K562 (cell line): Measurements from ENCODE around the gene ANKRD13D. TPM values are rescaled to one million over a fixed set of nuclear protein-coding genes. Genes with fewer than 3 reads are reported as not detected.

ENCODE experiments used
- ATAC-seq: fragments of 200-7000 bp; cut with Tn5 transposase; 3 replicates; pipeline ENCODE4 v1.9.1; 2020; ENCODE audit warnings: moderate library complexity
- BruUV-seq: library from RNA; stranded (reverse); fragments of 400-500 nt; replicated peaks from 2 replicates; lab custom pipeline; 2021; lab: Mats Ljungman, UMichigan
- CTCF ChIA-PET: fragments of 300-600 bp; formaldehyde crosslinking; extraction: SDS; loops from one replicate; lab custom pipeline; 2021; ENCODE audit warnings: low intra/inter-chr PET ratio; lab: Yijun Ruan, JAX
- POLR2A ChIA-PET: fragments of 300-600, 350-650 bp; sonication (Branson Sonifier 250); formaldehyde crosslinking; extraction: SDS; loops from one replicate; lab custom pipeline; 2021; ENCODE audit warnings: antibody characterized with exemption, inconsistent platforms; lab: Yijun Ruan, JAX
- DNase-seq, 4 experiments: peaks; one replicate each; pipeline versions ENCODE4 v3.0.0 to v3.0.0-alpha.2; 2011 to 2018; ENCODE audit warnings: low spot score in 3 of 4, mixed read lengths in 3 of 4; ENCODE audit errors: extremely low read depth in 1 of 4
- FAIRE-seq: peaks from 2 replicates; lab custom pipeline; 2011; peaks lifted over from hg19 to GRCh38; lab: Jason Lieb, UNC
- H2AFZ ChIP-seq: 2 replicates; pipeline ENCODE4 v1.6.0; 2011; ENCODE audit warnings: low read depth, low read length, control low read depth, inconsistent platforms
- H3K27ac ChIP-seq: fragments of 200-600 bp; 3 replicates; pipeline ENCODE4 v1.8.0; 2011; ENCODE audit warnings: low read depth, mild to moderate bottlenecking, control low read depth, inconsistent platforms, low read length, moderate library complexity, mixed read lengths; ENCODE audit errors: extremely low read depth
- H3K27me3 ChIP-seq, 2 experiments: fragments of 300-600 bp in 1 of 2; 2 replicates in 1 of 2; 3 replicates in 1 of 2; pipeline versions ENCODE4 v1.6.0 to v1.8.0; 2011; ENCODE audit warnings: inconsistent platforms in 2 of 2, low read length in 2 of 2, mild to moderate bottlenecking in 1 of 2, mixed read lengths in 1 of 2, moderate library complexity in 1 of 2; ENCODE audit not compliant: control insufficient read depth in 2 of 2, insufficient read depth in 2 of 2
- H3K36me3 ChIP-seq: fragments of 300-600 bp; 3 replicates; pipeline ENCODE4 v1.8.0; 2011; ENCODE audit warnings: mild to moderate bottlenecking, low read length, inconsistent platforms; ENCODE audit not compliant: control insufficient read depth, insufficient read depth
- H3K4me1 ChIP-seq, 2 experiments: fragments of 200-600 bp in 1 of 2; replicated peaks in 1 of 2; 2 replicates in 1 of 2; 3 replicates in 1 of 2; pipeline versions ENCODE4 v1.5.1 to v1.8.0; 2011; ENCODE audit warnings: inconsistent platforms in 2 of 2, low read length in 2 of 2, mild to moderate bottlenecking in 1 of 2, mixed read lengths in 1 of 2, moderate library complexity in 1 of 2; ENCODE audit not compliant: control insufficient read depth in 2 of 2, insufficient read depth in 2 of 2
- H3K4me2 ChIP-seq: 2 replicates; pipeline ENCODE4 v1.6.1; 2011; ENCODE audit warnings: low read length, control low read depth, inconsistent platforms, mixed read lengths; ENCODE audit not compliant: insufficient read depth
- H3K4me3 ChIP-seq: fragments of 200-600 bp; sonication (generic), shearing (Covaris generic); 2 replicates; pipeline ENCODE4 v1.5.1; 2016; ENCODE audit warnings: control low read depth, inconsistent platforms
- H3K79me2 ChIP-seq: fragments of 200-600 bp; 3 replicates; pipeline ENCODE4 v1.8.0; 2011; ENCODE audit warnings: low read length, inconsistent platforms; ENCODE audit not compliant: control insufficient read depth, insufficient read depth
- H3K9ac ChIP-seq, 2 experiments: 2 replicates each; pipeline versions ENCODE4 v1.6.0 to v1.6.1; 2011; ENCODE audit warnings: low read depth in 2 of 2, low read length in 2 of 2, control low read depth in 1 of 2, inconsistent platforms in 1 of 2, mild to moderate bottlenecking in 1 of 2, mixed read lengths in 1 of 2; ENCODE audit not compliant: insufficient read depth in 1 of 2
- H3K9me1 ChIP-seq: one replicate; pipeline ENCODE4 v1.6.0; 2011; ENCODE audit warnings: inconsistent platforms, mild to moderate bottlenecking, low read length, moderate library complexity; ENCODE audit not compliant: control insufficient read depth, insufficient read depth
- H3K9me3 ChIP-seq: replicated peaks from 2 replicates; pipeline ENCODE4 v1.5.1; 2011; ENCODE audit warnings: low read depth, low read length, inconsistent platforms; ENCODE audit not compliant: control insufficient read depth, insufficient read depth
- H4K20me1 ChIP-seq: replicated peaks from 2 replicates; pipeline ENCODE4 v1.6.1; 2011; ENCODE audit warnings: low read length, inconsistent platforms, mixed read lengths; ENCODE audit not compliant: control insufficient read depth, insufficient read depth
- KDM1A ChIP-seq, 2 experiments: fragments of 450-650 bp; IDR thresholded peaks; 2 replicates each; pipeline ENCODE4 v1.6.1; 2016; ENCODE audit warnings: mild to moderate bottlenecking in 2 of 2
- KLF16 ChIP-seq: IDR thresholded peaks from 2 replicates; pipeline ENCODE4 v1.6.1; 2016; ENCODE audit warnings: antibody characterized with exemption
- SIN3A ChIP-seq, 2 experiments: fragments of 150-350 bp in 1 of 2; IDR thresholded peaks; 2 replicates each; pipeline ENCODE4 v1.6.1; 2011 to 2016; ENCODE audit warnings: borderline replicate concordance in 2 of 2, low read depth in 2 of 2, low read length in 2 of 2, mild to moderate bottlenecking in 2 of 2, moderate library complexity in 2 of 2; ENCODE audit not compliant: control insufficient read depth in 1 of 2
- SRSF1 ChIP-seq: fragments of 200-400 bp; formaldehyde crosslinking; IDR thresholded peaks from 2 replicates; pipeline ENCODE4 v1.6.1; 2017; ENCODE audit warnings: mild to moderate bottlenecking, low read depth, low read length, moderate library complexity
- ZBTB17 ChIP-seq: fragments of 450-650 bp; formaldehyde crosslinking; IDR thresholded peaks from 2 replicates; pipeline ENCODE4 v1.4.0; 2020; ENCODE audit warnings: mild to moderate bottlenecking
- ZNF165 ChIP-seq: fragments of 250-450 bp; sonication (Bioruptor Pico); IDR thresholded peaks from 2 replicates; pipeline ENCODE4 v1.4.0; 2020; ENCODE audit warnings: borderline replicate concordance
- ZNF583 ChIP-seq: fragments of 250-450 bp; sonication (Bioruptor Pico); IDR thresholded peaks from 2 replicates; pipeline ENCODE4 v1.4.0; 2020
- WGBS: fragments of 100-300 bp; shearing (Covaris generic); methylation state at CpG from one replicate; pipeline ENCODE4 v1.1.6; 2016; ENCODE audit warnings: low coverage, mixed read lengths; ENCODE audit not compliant: insufficient coverage; ENCODE audit errors: missing lambda C conversion rate; 5-methylcytosine and 5-hydroxymethylcytosine counted together
- in situ Hi-C: fragments of 300-500 bp; cut with MboI; formaldehyde crosslinking; loops from 4 replicates; pipeline ENCODE4 v1.15.0; 2018; ENCODE audit warnings: inconsistent platforms, mixed read lengths
- intact Hi-C: fragments of 100-400 bp; cut with micrococcal nuclease; formaldehyde crosslinking; loops from 2 replicates; pipeline ENCODE4 v1.14.2; 2022
- polyA plus RNA-seq, 8 experiments: library from polyadenylated mRNA; depleted of rRNA in 4 of 8; stranded (reverse) in 5 of 8; unstranded in 3 of 8; fragments of >200 nt; fragmentation: Nextera tagmentation in 2 of 8; fragmentation: Illumina TruSeq in 1 of 8; extraction: Ambion mirVana in 2 of 8; extraction: Trizol in 1 of 8; gene quantifications; 2 replicates each; pipeline versions ENCODE4 v1.2.1 to v1.2.3, GENCODE V29; 2011 to 2014; ENCODE audit warnings: inconsistent platforms in 1 of 8, missing spikeins in 1 of 8
- total RNA-seq, 7 experiments: library from RNA; depleted of rRNA in 6 of 7; stranded (reverse); fragments of >200 nt in 6 of 7; fragmentation: Illumina TruSeq in 2 of 7; extraction: Trizol in 2 of 7; gene quantifications; 2 replicates each; pipeline versions ENCODE4 v1.2.1 to v1.2.3, GENCODE V29; 2011 to 2021; ENCODE audit warnings: low replicate concordance in 1 of 7
- TF ChIP-seq, protein P1 (sequence below): fragments of 250-450 bp; sonication (Bioruptor Pico); IDR thresholded peaks from 2 replicates; pipeline ENCODE4 v1.4.0; 2020; ENCODE audit warnings: mild to moderate bottlenecking, moderate library complexity
- TF ChIP-seq, protein P2 (sequence below): fragments of 450-650 bp; IDR thresholded peaks from 2 replicates; pipeline ENCODE4 v1.6.1; 2016; ENCODE audit warnings: antibody characterized with exemption
- TF ChIP-seq, protein P3 (sequence below): fragments of 450-650 bp; IDR thresholded peaks from 2 replicates; pipeline ENCODE4 v1.6.1; 2014; ENCODE audit warnings: low read depth, mild to moderate bottlenecking, moderate library complexity, borderline replicate concordance
- TF ChIP-seq, protein P4 (sequence below): sonication (generic); formaldehyde crosslinking; IDR thresholded peaks from 2 replicates; pipeline ENCODE4 v1.8.1; 2023; ENCODE audit warnings: mild to moderate bottlenecking, missing genetic modification reagents

ANKRD13D gene
- total and polyA plus RNA-seq, 9 of the 15 experiments (the other 6 are each of a cell fraction or from before 2014, with no cell fraction given): 0.94 to 40.9 (median 22.4) TPM

DNA sequence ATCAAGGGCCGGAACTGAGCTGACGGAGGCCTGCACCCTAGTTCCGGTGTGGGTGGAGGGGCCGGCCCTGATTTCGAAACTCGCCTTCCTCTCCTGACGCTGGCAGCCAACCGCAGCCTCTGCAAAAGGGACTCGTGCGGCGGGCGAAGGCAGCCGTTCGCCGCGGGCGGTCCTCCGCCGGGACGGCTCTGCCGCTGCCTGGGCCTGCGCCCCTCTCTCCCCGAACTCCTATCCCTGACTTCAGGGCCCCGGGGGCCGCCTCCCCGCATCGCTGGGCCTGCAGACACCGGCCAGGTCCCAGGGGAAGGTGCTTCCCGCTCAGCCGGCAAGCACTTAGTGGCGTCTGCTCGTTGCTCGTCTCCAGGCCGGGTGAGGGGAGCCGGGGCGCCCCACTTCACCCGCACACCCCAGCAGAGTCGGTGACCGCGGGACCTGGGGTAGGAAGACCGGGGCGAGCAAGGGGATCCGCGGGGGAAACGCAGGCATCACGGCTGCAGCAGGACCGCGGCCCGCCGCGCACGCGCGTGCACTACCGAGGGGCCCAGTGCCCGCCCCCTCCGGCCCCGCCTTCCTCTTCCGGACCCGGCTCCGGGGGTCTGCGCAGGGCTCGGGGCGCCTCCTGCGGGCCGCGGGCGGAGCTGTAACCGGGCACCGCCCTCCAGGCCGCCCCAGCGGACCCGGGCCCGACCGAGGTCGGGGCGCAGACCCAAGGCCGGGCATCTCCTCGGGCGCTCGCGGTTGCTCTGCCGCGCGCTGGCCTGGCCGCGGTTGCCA lies 464 bp upstream of the ANKRD13D start:
- FAIRE-seq (peak; percentile 95), DNase-seq (peak; percentile 90 to 94 (median 92)), ATAC-seq (peak; percentile 86)
- intact Hi-C loops: loop anchor here (1.0 to 2.0 kb wide), 3 partner anchors 11 to 28 kb away; partner anchors contain the start of gene GRK2
- in situ Hi-C loops: no loop called here
- H3K79me2 ChIP-seq: peaks cover 15% of the 10 kb centered on the region
- H3K9ac ChIP-seq: peak overlapping the region; percentile 86 to 95
- no peaks in the 10 kb centered on the region for H3K9me1 ChIP-seq
- H2AFZ ChIP-seq: peak overlapping the region; percentile 87
- H3K4me1 ChIP-seq: peaks cover 15 to 56% of the 10 kb centered on the region in 2 experiments
- H3K9me3 ChIP-seq: no peaks in the 10 kb centered on the region
- H3K27ac ChIP-seq: peak overlapping the region; percentile 93
- no peaks in the 10 kb centered on the region for H4K20me1 ChIP-seq
- no peaks in the 10 kb centered on the region for H3K27me3 ChIP-seq
- POLR2A ChIA-PET: interaction anchor here (0.7 to 3.4 kb wide), 6 partner anchors 9 to 120 kb away, joined by 3 to 29 read pairs (median 6); no protein-coding TSS in a partner anchor
- WGBS: under 1% methylated on average over 55 of the region's 87 CpGs
- H3K4me3 ChIP-seq: peak overlapping the region; percentile 71
- H3K36me3 ChIP-seq: peaks cover 73% of the 10 kb centered on the region; the same call in 2 of the 3 replicates
- CTCF ChIA-PET: interaction anchor here (0.6 to 1.8 kb wide), 3 partner anchors 22 to 69 kb away, joined by 3 to 9 read pairs (median 5); no protein-coding TSS in a partner anchor
- BruUV-seq: no TSS peak
- H3K4me2 ChIP-seq: peak overlapping the region; percentile 91
- TF ChIP-seq, protein P1, sequence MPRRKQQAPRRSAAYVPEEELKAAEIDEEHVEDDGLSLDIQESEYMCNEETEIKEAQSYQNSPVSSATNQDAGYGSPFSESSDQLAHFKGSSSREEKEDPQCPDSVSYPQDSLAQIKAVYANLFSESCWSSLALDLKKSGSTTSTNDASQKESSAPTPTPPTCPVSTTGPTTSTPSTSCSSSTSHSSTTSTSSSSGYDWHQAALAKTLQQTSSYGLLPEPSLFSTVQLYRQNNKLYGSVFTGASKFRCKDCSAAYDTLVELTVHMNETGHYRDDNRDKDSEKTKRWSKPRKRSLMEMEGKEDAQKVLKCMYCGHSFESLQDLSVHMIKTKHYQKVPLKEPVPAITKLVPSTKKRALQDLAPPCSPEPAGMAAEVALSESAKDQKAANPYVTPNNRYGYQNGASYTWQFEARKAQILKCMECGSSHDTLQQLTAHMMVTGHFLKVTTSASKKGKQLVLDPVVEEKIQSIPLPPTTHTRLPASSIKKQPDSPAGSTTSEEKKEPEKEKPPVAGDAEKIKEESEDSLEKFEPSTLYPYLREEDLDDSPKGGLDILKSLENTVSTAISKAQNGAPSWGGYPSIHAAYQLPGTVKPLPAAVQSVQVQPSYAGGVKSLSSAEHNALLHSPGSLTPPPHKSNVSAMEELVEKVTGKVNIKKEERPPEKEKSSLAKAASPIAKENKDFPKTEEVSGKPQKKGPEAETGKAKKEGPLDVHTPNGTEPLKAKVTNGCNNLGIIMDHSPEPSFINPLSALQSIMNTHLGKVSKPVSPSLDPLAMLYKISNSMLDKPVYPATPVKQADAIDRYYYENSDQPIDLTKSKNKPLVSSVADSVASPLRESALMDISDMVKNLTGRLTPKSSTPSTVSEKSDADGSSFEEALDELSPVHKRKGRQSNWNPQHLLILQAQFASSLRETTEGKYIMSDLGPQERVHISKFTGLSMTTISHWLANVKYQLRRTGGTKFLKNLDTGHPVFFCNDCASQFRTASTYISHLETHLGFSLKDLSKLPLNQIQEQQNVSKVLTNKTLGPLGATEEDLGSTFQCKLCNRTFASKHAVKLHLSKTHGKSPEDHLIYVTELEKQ (CRISPR knock-in tag): no peak
- TF ChIP-seq, protein P2, sequence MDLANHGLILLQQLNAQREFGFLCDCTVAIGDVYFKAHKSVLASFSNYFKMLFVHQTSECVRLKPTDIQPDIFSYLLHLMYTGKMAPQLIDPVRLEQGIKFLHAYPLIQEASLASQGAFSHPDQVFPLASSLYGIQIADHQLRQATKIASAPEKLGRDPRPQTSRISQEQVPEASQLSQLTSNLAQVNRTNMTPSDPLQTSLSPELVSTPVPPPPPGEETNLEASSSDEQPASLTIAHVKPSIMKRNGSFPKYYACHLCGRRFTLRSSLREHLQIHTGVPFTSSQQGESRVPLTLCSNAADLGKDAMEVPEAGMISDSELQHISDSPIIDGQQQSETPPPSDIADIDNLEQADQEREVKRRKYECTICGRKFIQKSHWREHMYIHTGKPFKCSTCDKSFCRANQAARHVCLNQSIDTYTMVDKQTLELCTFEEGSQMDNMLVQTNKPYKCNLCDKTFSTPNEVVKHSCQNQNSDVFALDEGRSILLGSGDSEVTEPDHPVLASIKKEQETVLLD: no peak
- TF ChIP-seq KDM1A (IDR thresholded peaks at IDR 0.05) (peak in 1 of 2 experiments; percentile 57; a peak in 1 of 4 replicates), ZNF583 (CRISPR knock-in tag) (no peak), KLF16 (no peak), ZBTB17 (CRISPR knock-in tag) (no peak), ZNF165 (no peak), SIN3A (IDR thresholded peaks at IDR 0.05; ENCODE audit: borderline replicate concordance in 2 of 2, control insufficient read depth in 1 of 2, low read depth in 2 of 2, low read length in 2 of 2) (peak; percentile 29 to 71; a peak in 3 of 4 replicates), SRSF1 (no peak)
- TF ChIP-seq, protein P3, sequence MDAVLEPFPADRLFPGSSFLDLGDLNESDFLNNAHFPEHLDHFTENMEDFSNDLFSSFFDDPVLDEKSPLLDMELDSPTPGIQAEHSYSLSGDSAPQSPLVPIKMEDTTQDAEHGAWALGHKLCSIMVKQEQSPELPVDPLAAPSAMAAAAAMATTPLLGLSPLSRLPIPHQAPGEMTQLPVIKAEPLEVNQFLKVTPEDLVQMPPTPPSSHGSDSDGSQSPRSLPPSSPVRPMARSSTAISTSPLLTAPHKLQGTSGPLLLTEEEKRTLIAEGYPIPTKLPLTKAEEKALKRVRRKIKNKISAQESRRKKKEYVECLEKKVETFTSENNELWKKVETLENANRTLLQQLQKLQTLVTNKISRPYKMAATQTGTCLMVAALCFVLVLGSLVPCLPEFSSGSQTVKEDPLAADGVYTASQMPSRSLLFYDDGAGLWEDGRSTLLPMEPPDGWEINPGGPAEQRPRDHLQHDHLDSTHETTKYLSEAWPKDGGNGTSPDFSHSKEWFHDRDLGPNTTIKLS: peak; percentile 61; the same call in 1 of the 2 replicates
- TF ChIP-seq, protein P4, sequence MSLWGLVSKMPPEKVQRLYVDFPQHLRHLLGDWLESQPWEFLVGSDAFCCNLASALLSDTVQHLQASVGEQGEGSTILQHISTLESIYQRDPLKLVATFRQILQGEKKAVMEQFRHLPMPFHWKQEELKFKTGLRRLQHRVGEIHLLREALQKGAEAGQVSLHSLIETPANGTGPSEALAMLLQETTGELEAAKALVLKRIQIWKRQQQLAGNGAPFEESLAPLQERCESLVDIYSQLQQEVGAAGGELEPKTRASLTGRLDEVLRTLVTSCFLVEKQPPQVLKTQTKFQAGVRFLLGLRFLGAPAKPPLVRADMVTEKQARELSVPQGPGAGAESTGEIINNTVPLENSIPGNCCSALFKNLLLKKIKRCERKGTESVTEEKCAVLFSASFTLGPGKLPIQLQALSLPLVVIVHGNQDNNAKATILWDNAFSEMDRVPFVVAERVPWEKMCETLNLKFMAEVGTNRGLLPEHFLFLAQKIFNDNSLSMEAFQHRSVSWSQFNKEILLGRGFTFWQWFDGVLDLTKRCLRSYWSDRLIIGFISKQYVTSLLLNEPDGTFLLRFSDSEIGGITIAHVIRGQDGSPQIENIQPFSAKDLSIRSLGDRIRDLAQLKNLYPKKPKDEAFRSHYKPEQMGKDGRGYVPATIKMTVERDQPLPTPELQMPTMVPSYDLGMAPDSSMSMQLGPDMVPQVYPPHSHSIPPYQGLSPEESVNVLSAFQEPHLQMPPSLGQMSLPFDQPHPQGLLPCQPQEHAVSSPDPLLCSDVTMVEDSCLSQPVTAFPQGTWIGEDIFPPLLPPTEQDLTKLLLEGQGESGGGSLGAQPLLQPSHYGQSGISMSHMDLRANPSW (CRISPR knock-in tag): peak; percentile 97
